Naive thymus-derived CD4-positive, alpha-beta T cell (primary cell): ENCODE measurements around the gene ITIH2. TPM values are rescaled to one million over a fixed set of nuclear protein-coding genes. Genes with fewer than 3 reads are reported as not detected.
"Not testable (repeated sequence)": the region's sequence is repeated elsewhere in the genome, so short reads cannot be mapped to it uniquely, and the experiment has no call there.

Source experiments
- ATAC-seq: fragments of 150-1000 bp; cut with Tn5 transposase; 2 replicates; pipeline ENCODE4 v1.10.0; 2021; ENCODE audit warnings: mild to moderate bottlenecking, moderate library complexity
- CTCF ChIA-PET: fragments of 350-600 bp; sonication (Branson Sonifier 250); formaldehyde crosslinking; loops from one replicate; lab custom pipeline; 2021; ENCODE audit warnings: antibody characterized with exemption; lab: Charles Lee
- POLR2A ChIA-PET: fragments of 350-600 bp; sonication (Branson Sonifier 250); formaldehyde crosslinking; loops from one replicate; lab custom pipeline; 2021; ENCODE audit warnings: antibody characterized with exemption, inconsistent platforms; lab: Charles Lee
- DNase-seq, 9 donors: peaks; one replicate each; pipeline versions ENCODE4 v3.0.0 to v3.0.0-alpha.2; 2020 to 2022; ENCODE audit warnings: mixed read lengths in 1 of 9
- H3K27ac ChIP-seq: one replicate; pipeline ENCODE4 v1.7.0; 2013; ENCODE audit warnings: mild to moderate bottlenecking, low read depth, low read length, moderate library complexity
- H3K27me3 ChIP-seq, 2 donors: one replicate each; pipeline ENCODE4 v1.7.0; 2013; ENCODE audit warnings: low read length in 2 of 2, mild to moderate bottlenecking in 2 of 2, moderate library complexity in 2 of 2; ENCODE audit not compliant: control insufficient read depth in 2 of 2, insufficient read depth in 2 of 2
- H3K36me3 ChIP-seq, 3 experiments: 1 replicate in 2 of 3; 2 replicates in 1 of 3; pipeline ENCODE4 v1.7.0; 2013; ENCODE audit warnings: low read length in 3 of 3, mild to moderate bottlenecking in 3 of 3, moderate library complexity in 1 of 3; ENCODE audit not compliant: insufficient read depth in 3 of 3, control insufficient read depth in 2 of 3
- H3K4me1 ChIP-seq, 2 donors: one replicate each; pipeline ENCODE4 v1.7.0; 2013; ENCODE audit warnings: low read length in 2 of 2, mild to moderate bottlenecking in 2 of 2, moderate library complexity in 1 of 2; ENCODE audit not compliant: control insufficient read depth in 2 of 2, insufficient read depth in 2 of 2
- H3K4me3 ChIP-seq: 2 replicates; pipeline ENCODE4 v1.7.0; 2013; ENCODE audit warnings: mild to moderate bottlenecking, low read length
- H3K9me3 ChIP-seq, 3 experiments: 1 replicate in 2 of 3; 2 replicates in 1 of 3; pipeline ENCODE4 v1.7.0; 2013; ENCODE audit warnings: low read length in 3 of 3; ENCODE audit not compliant: control insufficient read depth in 2 of 3
- H3K27ac Mint-ChIP-seq, 9 donors: one replicate each; pipeline ENCODE4 v1.8.0; 2020 to 2022; ENCODE audit warnings: mixed read lengths in 9 of 9, mild to moderate bottlenecking in 8 of 9, moderate library complexity in 5 of 9, inconsistent platforms in 2 of 9
- H3K27me3 Mint-ChIP-seq, 5 donors: one replicate each; pipeline ENCODE4 v1.8.0; 2021 to 2022; ENCODE audit warnings: mixed read lengths in 5 of 5, mild to moderate bottlenecking in 1 of 5
- H3K36me3 Mint-ChIP-seq, 5 donors: one replicate each; pipeline ENCODE4 v1.8.0; 2020 to 2022; ENCODE audit warnings: mixed read lengths in 5 of 5, mild to moderate bottlenecking in 3 of 5, inconsistent platforms in 1 of 5
- H3K4me1 Mint-ChIP-seq, 7 donors: one replicate each; pipeline ENCODE4 v1.8.0; 2020 to 2022; ENCODE audit warnings: mixed read lengths in 7 of 7, mild to moderate bottlenecking in 3 of 7, inconsistent platforms in 1 of 7
- H3K4me3 Mint-ChIP-seq, 10 donors: one replicate each; pipeline ENCODE4 v1.8.0; 2020 to 2022; ENCODE audit warnings: mild to moderate bottlenecking in 10 of 10, mixed read lengths in 10 of 10, moderate library complexity in 6 of 10, inconsistent platforms in 2 of 10
- H3K9me3 Mint-ChIP-seq, 11 donors: one replicate each; pipeline ENCODE4 v1.8.0; 2020 to 2022; ENCODE audit warnings: mixed read lengths in 11 of 11, mild to moderate bottlenecking in 4 of 11, inconsistent platforms in 1 of 11, moderate library complexity in 1 of 11
- intact Hi-C, 2 donors: fragments of 100-400 bp; cut with micrococcal nuclease; formaldehyde crosslinking; loops; one replicate each; pipeline ENCODE4 v1.15.1; 2023
- polyA plus RNA-seq, 2 donors: library from polyadenylated mRNA; unstranded; fragments of 300-500 nt; fragmentation: Illumina TruSeq; gene quantifications; one replicate each; pipeline ENCODE4 v1.2.3, GENCODE V29; 2021
- total RNA-seq, 6 experiments: library from RNA in 5 of 6; stranded (reverse) in 5 of 6; gene quantifications; 1 replicate in 5 of 6; 2 replicates in 1 of 6; pipeline ENCODE4 v1.2.3 and lab custom pipeline; 2021 to 2026

The ITIH2 gene, protein sequence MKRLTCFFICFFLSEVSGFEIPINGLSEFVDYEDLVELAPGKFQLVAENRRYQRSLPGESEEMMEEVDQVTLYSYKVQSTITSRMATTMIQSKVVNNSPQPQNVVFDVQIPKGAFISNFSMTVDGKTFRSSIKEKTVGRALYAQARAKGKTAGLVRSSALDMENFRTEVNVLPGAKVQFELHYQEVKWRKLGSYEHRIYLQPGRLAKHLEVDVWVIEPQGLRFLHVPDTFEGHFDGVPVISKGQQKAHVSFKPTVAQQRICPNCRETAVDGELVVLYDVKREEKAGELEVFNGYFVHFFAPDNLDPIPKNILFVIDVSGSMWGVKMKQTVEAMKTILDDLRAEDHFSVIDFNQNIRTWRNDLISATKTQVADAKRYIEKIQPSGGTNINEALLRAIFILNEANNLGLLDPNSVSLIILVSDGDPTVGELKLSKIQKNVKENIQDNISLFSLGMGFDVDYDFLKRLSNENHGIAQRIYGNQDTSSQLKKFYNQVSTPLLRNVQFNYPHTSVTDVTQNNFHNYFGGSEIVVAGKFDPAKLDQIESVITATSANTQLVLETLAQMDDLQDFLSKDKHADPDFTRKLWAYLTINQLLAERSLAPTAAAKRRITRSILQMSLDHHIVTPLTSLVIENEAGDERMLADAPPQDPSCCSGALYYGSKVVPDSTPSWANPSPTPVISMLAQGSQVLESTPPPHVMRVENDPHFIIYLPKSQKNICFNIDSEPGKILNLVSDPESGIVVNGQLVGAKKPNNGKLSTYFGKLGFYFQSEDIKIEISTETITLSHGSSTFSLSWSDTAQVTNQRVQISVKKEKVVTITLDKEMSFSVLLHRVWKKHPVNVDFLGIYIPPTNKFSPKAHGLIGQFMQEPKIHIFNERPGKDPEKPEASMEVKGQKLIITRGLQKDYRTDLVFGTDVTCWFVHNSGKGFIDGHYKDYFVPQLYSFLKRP
- total RNA-seq (not detected), polyA plus RNA-seq (not detected), total RNA-seq (lab: John Stamatoyannopoulos, UW) (not detected)

DNA sequence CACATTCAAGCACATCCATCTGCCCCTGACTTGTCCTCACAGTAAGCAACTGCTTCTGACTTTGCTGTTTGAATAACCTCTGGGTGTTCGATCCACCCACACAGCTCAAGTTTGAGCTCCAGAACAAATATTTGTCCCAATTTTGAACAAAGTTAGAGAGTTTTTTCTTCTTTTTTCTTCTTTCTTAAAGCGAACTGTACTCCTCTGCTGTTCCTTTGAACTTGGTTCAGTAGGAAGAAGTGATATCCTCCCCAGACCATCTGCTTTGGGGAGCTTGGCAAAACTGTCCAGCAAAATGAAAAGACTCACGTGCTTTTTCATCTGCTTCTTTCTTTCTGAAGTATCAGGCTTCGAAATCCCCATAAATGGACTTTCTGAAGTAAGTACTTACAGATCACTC lies at the start of gene ITIH2:
Gene ITIH2 (plus strand): TSS at position 177 of the 400 bp plus-strand sequence. CDS start 119 bp downstream, at position 296.
- DNase-seq (no peak), ATAC-seq (no peak)
- intact Hi-C loops: no loop called here
- peaks cover 32 to 56% (median 48%) of the 10 kb centered on the region in 5 donors for H3K27me3 Mint-ChIP-seq
- Histone ChIP-seq H3K4me1 (no peaks in the 10 kb centered on the region), H3K27ac (no peak within 1 kb of the TSS), H3K4me3 (no peak within 1 kb of the TSS), H3K27me3 (no peaks in the 10 kb centered on the region), H3K36me3 (no peaks in the 10 kb centered on the region), H3K9me3 (no peaks in the 10 kb centered on the region)
- ChIA-PET CTCF (no interaction called here), POLR2A (interaction anchor here (0.7 kb wide), 1 partner anchor 243 kb away, joined by 3 read pairs; no protein-coding TSS in a partner anchor)
- no peak within 1 kb of the TSS for H3K27ac Mint-ChIP-seq
- H3K4me1 Mint-ChIP-seq: no peaks in the 10 kb centered on the region
- peaks cover 0 to 4% (median 0%) of the 10 kb centered on the region in 5 donors for H3K36me3 Mint-ChIP-seq
- peaks cover 0 to 2% (median 0%) of the 10 kb centered on the region in 11 donors for H3K9me3 Mint-ChIP-seq
- H3K4me3 Mint-ChIP-seq: no peak within 1 kb of the TSS

DNA sequence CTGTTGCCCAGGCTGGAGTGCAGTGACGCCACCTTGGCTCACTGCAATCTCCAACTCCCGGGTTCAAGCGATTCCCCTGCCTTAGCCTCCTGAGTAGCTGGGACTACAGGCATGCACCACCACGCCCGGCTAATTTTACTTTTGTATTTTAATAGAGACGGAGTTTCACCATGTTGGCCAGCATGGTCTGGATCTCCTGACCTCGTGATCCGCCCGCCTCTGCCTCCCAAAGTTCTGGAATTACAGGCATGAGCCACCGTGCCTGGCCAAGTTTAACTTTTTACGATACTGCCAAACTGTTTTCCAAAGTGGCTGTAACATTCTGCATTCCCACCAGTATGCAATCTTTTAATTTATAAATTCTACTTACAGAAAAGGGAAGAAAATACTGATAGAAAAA lies 46.0 kb upstream of the ITIH2 start:
- H3K4me3 ChIP-seq, H3K36me3 Mint-ChIP-seq, H3K9me3 Mint-ChIP-seq, ATAC-seq, POLR2A ChIA-PET, H3K4me3 Mint-ChIP-seq, intact Hi-C loops, H3K27me3 ChIP-seq, H3K4me1 ChIP-seq, H3K27ac ChIP-seq, H3K4me1 Mint-ChIP-seq, H3K27ac Mint-ChIP-seq, H3K36me3 ChIP-seq, DNase-seq, H3K9me3 ChIP-seq: not testable (repeated sequence)
- CTCF ChIA-PET: interaction anchor here (0.7 kb wide), 1 partner anchor 182 kb away, joined by 4 read pairs; no protein-coding TSS in a partner anchor
- H3K27me3 Mint-ChIP-seq: peaks cover 22 to 47% (median 33%) of the 10 kb centered on the region in 5 donors

DNA sequence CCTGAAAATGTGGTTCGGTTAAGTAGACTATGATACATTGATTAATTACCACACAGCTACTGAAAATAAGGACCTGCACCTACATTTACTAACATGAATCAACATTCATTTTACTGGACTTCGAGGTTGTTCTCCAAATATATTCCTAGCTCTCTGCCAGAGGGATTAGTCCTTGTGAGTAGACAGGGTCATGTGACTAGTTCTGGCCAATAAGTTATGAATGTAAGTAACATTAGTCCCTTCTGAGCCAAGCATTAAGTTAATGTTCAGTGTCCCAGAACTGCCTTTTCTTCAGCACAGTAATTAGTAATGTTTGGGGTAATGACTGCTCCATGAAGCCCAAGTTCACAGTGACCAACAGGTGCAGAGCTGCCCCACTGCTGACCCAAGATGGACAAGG lies 45.6 kb upstream of the ITIH2 start:
- no peaks in the 10 kb centered on the region for H3K9me3 Mint-ChIP-seq
- ChIA-PET POLR2A (no interaction called here), CTCF (interaction anchor here (0.7 kb wide), 1 partner anchor 182 kb away, joined by 4 read pairs; no protein-coding TSS in a partner anchor)
- H3K27ac Mint-ChIP-seq: no peak overlapping the region
- H3K4me1 Mint-ChIP-seq: no peaks in the 10 kb centered on the region
- intact Hi-C loops: no loop called here
- Histone ChIP-seq H3K9me3 (no peaks in the 10 kb centered on the region), H3K27ac (no peak overlapping the region), H3K4me3 (no peak overlapping the region), H3K27me3 (peaks cover 3 to 6% of the 10 kb centered on the region in 2 donors), H3K4me1 (no peaks in the 10 kb centered on the region), H3K36me3 (no peaks in the 10 kb centered on the region)
- no peak overlapping the region for H3K4me3 Mint-ChIP-seq
- ATAC-seq (no peak), DNase-seq (no peak)
- no peaks in the 10 kb centered on the region for H3K36me3 Mint-ChIP-seq
- peaks cover 25 to 49% (median 34%) of the 10 kb centered on the region in 5 donors for H3K27me3 Mint-ChIP-seq

DNA sequence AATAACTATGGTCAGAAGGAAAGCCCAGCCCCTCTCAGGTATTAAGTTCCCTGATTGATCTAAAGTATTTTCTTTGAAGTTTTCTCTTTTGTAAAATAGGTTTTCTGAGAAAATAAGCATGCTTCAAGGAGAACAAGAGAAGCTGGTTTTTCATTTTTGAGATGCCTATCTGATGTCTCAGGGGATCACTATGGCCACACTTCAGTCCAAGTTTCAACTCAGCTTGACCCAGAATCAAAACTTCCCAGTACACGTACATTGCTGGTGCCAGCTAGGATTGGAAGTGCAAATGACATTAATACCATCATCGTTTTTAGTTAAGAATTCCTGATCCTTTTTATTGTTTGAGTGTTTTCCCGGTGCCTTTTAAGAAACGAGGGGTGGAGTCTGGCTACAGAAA lies 43.6 kb upstream of the ITIH2 start:
- H3K27me3 ChIP-seq: peaks cover 5 to 6% of the 10 kb centered on the region in 2 donors
- POLR2A ChIA-PET: no interaction called here

DNA sequence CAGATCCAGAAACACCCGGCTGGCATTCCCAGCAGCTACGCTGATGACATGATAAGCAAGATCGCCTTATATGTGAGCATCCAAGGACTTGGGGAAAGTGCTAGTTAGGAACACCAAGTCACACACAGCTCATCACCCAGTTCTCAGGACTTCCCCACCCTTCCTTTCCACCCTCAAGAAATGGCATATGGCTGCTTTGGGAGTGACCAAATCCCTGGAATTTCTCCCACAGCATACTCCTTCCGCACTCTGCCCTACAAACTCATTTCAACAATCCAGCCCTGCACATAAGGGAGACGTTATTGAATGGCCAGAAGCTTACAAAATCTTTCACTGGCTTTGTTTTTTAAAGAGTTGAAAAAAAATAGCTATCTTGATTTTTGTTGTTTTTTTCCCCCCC lies 40.6 kb upstream of the ITIH2 start:
- intact Hi-C loops: no loop called here
- CTCF ChIA-PET: interaction anchor here (0.6 kb wide), 1 partner anchor 40 kb away, joined by 3 read pairs; no protein-coding TSS in a partner anchor
- no peak overlapping the region for H3K27ac ChIP-seq
- peaks cover 3 to 14% (median 13%) of the 10 kb centered on the region in 7 donors for H3K4me1 Mint-ChIP-seq
- H3K27me3 Mint-ChIP-seq: peaks cover 45 to 74% (median 60%) of the 10 kb centered on the region in 5 donors
- H3K27me3 ChIP-seq: peaks cover 9 to 13% of the 10 kb centered on the region in 2 donors
- no peak overlapping the region for H3K27ac Mint-ChIP-seq
- H3K4me3 ChIP-seq: no peak overlapping the region
- H3K36me3 ChIP-seq: no peaks in the 10 kb centered on the region
- ATAC-seq (no peak), DNase-seq (no peak)
- POLR2A ChIA-PET: no interaction called here
- no peaks in the 10 kb centered on the region for H3K9me3 Mint-ChIP-seq
- H3K9me3 ChIP-seq: no peaks in the 10 kb centered on the region
- no peaks in the 10 kb centered on the region for H3K36me3 Mint-ChIP-seq
- peaks cover 7 to 11% of the 10 kb centered on the region in 2 donors for H3K4me1 ChIP-seq
- H3K4me3 Mint-ChIP-seq: no peak overlapping the region

More for the DNA sequence above, 43.6 kb upstream of the ITIH2 start:
- H3K27ac Mint-ChIP-seq: no peak overlapping the region
- H3K36me3 Mint-ChIP-seq: no peaks in the 10 kb centered on the region
- Histone ChIP-seq H3K36me3 (no peaks in the 10 kb centered on the region), H3K9me3 (no peaks in the 10 kb centered on the region), H3K27ac (no peak overlapping the region), H3K4me1 (no peaks in the 10 kb centered on the region), H3K4me3 (no peak overlapping the region)
- H3K4me3 Mint-ChIP-seq: no peak overlapping the region
- H3K27me3 Mint-ChIP-seq: peaks cover 34 to 58% (median 42%) of the 10 kb centered on the region in 5 donors
- intact Hi-C loops: no loop called here
- CTCF ChIA-PET: no interaction called here
- DNase-seq: no peak
- H3K4me1 Mint-ChIP-seq: no peaks in the 10 kb centered on the region
- H3K9me3 Mint-ChIP-seq: no peaks in the 10 kb centered on the region
- no peak for ATAC-seq

DNA sequence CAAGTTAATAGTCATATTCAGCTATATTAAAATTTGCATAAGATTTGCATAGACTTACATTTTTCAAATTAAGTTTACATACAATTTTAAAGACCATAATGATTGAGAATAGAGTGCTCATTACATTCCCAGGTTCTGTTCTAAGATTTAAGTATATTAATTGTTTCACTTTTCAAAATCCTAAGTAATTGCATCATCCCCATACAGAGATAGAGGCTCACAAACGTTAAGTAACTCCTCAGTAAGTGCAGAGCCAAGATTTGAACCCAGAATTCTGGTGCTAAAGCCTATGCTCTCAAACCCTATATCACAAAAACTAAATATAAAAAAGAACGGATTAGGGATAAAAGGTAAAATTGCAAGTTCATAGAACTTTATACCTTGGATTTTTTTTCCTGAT lies 38.4 kb upstream of the ITIH2 start:
- Histone ChIP-seq H3K4me1 (peaks cover 7 to 14% of the 10 kb centered on the region in 2 donors), H3K9me3 (no peaks in the 10 kb centered on the region), H3K4me3 (no peak overlapping the region), H3K27me3 (peaks cover 9 to 13% of the 10 kb centered on the region in 2 donors), H3K27ac (no peak overlapping the region), H3K36me3 (no peaks in the 10 kb centered on the region)
- ATAC-seq: no peak
- no peak overlapping the region for H3K4me3 Mint-ChIP-seq
- H3K36me3 Mint-ChIP-seq: no peaks in the 10 kb centered on the region
- H3K27me3 Mint-ChIP-seq: peaks cover 59 to 76% (median 67%) of the 10 kb centered on the region in 5 donors
- CTCF ChIA-PET: no interaction called here
- POLR2A ChIA-PET: no interaction called here
- H3K9me3 Mint-ChIP-seq: no peaks in the 10 kb centered on the region
- H3K4me1 Mint-ChIP-seq: peaks cover 6 to 23% (median 21%) of the 10 kb centered on the region in 7 donors
- intact Hi-C loops: no loop called here
- no peak overlapping the region for H3K27ac Mint-ChIP-seq
- no peak for DNase-seq
